Liver (tissue), 9 donors: ENCODE data around the gene RUNX1. TPM values are rescaled to one million over a fixed set of nuclear protein-coding genes. Genes with fewer than 3 reads are reported as not detected.

Source experiments
- DNase-seq: peaks from one replicate; pipeline ENCODE4 v3.0.0-alpha.2; 2017; ENCODE audit warnings: low spot score
- H3K27ac ChIP-seq, 2 donors: one replicate each; pipeline ENCODE4 v1.7.0; 2013; ENCODE audit warnings: inconsistent platforms in 2 of 2, low read length in 2 of 2, control low read depth in 1 of 2, low read depth in 1 of 2, mild to moderate bottlenecking in 1 of 2
- H3K27me3 ChIP-seq, 4 donors: one replicate each; pipeline versions ENCODE4 v1.6.1 to v1.7.0; 2013; ENCODE audit warnings: low read length in 3 of 4, inconsistent platforms in 1 of 4, mild to moderate bottlenecking in 1 of 4, moderate library complexity in 1 of 4; ENCODE audit not compliant: control insufficient read depth in 4 of 4, insufficient read depth in 4 of 4
- H3K36me3 ChIP-seq, 4 donors: one replicate each; pipeline versions ENCODE4 v1.6.1 to v1.7.0; 2013; ENCODE audit warnings: low read length in 3 of 4, mild to moderate bottlenecking in 3 of 4, low read depth in 1 of 4, moderate library complexity in 1 of 4; ENCODE audit not compliant: control insufficient read depth in 4 of 4, insufficient read depth in 3 of 4
- H3K4me1 ChIP-seq, 4 donors: one replicate each; pipeline versions ENCODE4 v1.6.1 to v1.7.0; 2013; ENCODE audit warnings: low read length in 3 of 4, mild to moderate bottlenecking in 3 of 4, moderate library complexity in 1 of 4; ENCODE audit not compliant: control insufficient read depth in 4 of 4, insufficient read depth in 4 of 4
- H3K4me3 ChIP-seq, 3 donors: one replicate each; pipeline versions ENCODE4 v1.6.1 to v1.7.0; 2013; ENCODE audit warnings: low read length in 3 of 3, control low read depth in 1 of 3, low read depth in 1 of 3, mild to moderate bottlenecking in 1 of 3
- H3K9ac ChIP-seq, 2 donors: one replicate each; pipeline ENCODE4 v1.7.0; 2013; ENCODE audit warnings: low read length in 2 of 2, mild to moderate bottlenecking in 2 of 2, moderate library complexity in 2 of 2, control low read depth in 1 of 2, low read depth in 1 of 2
- H3K9me3 ChIP-seq, 4 donors: one replicate each; pipeline versions ENCODE4 v1.6.1 to v1.7.0; 2013; ENCODE audit warnings: low read length in 3 of 4; ENCODE audit not compliant: control insufficient read depth in 4 of 4
- EGR1 ChIP-seq, 2 donors: IDR thresholded peaks; 2 replicates each; pipeline ENCODE4 v1.6.1; 2016 to 2018; ENCODE audit warnings: antibody characterized with exemption in 2 of 2, low read depth in 2 of 2
- FOXA1 ChIP-seq: IDR thresholded peaks from 2 replicates; pipeline ENCODE4 v1.6.1; 2016; ENCODE audit warnings: antibody characterized with exemption
- FOXA2 ChIP-seq: IDR thresholded peaks from 2 replicates; pipeline ENCODE4 v1.6.1; 2016; ENCODE audit warnings: antibody characterized with exemption
- GABPA ChIP-seq, 2 donors: IDR thresholded peaks in 1 of 2; conservative IDR thresholded peaks in 1 of 2; 2 replicates each; pipeline ENCODE4 v1.6.1; 2016; ENCODE audit warnings: antibody characterized with exemption in 2 of 2, mild to moderate bottlenecking in 1 of 2, moderate library complexity in 1 of 2
- HNF4A ChIP-seq, 2 donors: conservative IDR thresholded peaks; 2 replicates each; pipeline ENCODE4 v1.6.1; 2016; ENCODE audit warnings: antibody characterized with exemption in 2 of 2, mild to moderate bottlenecking in 2 of 2
- HNF4G ChIP-seq: IDR thresholded peaks from 2 replicates; pipeline ENCODE4 v1.6.1; 2016; ENCODE audit warnings: antibody characterized with exemption
- JUND ChIP-seq, 2 donors: IDR thresholded peaks; 2 replicates each; pipeline ENCODE4 v1.6.1; 2016; ENCODE audit warnings: antibody characterized with exemption in 2 of 2
- NR2F2 ChIP-seq: IDR thresholded peaks from 2 replicates; pipeline ENCODE4 v1.6.1; 2016; ENCODE audit warnings: antibody characterized with exemption
- RAD21 ChIP-seq, 2 donors: IDR thresholded peaks; 2 replicates each; pipeline ENCODE4 v1.6.1; 2016; ENCODE audit warnings: antibody characterized with exemption in 2 of 2, mild to moderate bottlenecking in 2 of 2
- RXRA ChIP-seq, 2 donors: IDR thresholded peaks; 2 replicates each; pipeline ENCODE4 v1.6.1; 2017 to 2018; ENCODE audit warnings: antibody characterized with exemption in 2 of 2, mild to moderate bottlenecking in 1 of 2
- TAF1 ChIP-seq: conservative IDR thresholded peaks from 2 replicates; pipeline ENCODE4 v1.6.1; 2016; ENCODE audit warnings: antibody characterized with exemption, mild to moderate bottlenecking
- YY1 ChIP-seq: IDR thresholded peaks from 2 replicates; pipeline ENCODE4 v1.6.1; 2016; ENCODE audit warnings: antibody characterized with exemption, mild to moderate bottlenecking
- WGBS: extraction: QIAGEN DNeasy Blood & Tissue Kit; methylation state at CpG from one replicate; pipeline ENCODE4 v1.1.7; 2013; 5-methylcytosine and 5-hydroxymethylcytosine counted together
- polyA plus RNA-seq, 2 donors: library from polyadenylated mRNA; stranded (reverse) in 1 of 2; unstranded in 1 of 2; fragments of 200-250 nt in 1 of 2; fragments of >200 nt in 1 of 2; fragmentation: Nextera tagmentation in 1 of 2; extraction: Ambion mirVana in 1 of 2; gene quantifications; one replicate each; pipeline versions ENCODE4 v1.2.1 to v1.2.3, GENCODE V29; 2013 to 2015
- total RNA-seq, 2 donors: library from RNA; depleted of rRNA; stranded (reverse); fragments of >200 nt; gene quantifications; one replicate each; pipeline ENCODE4 v1.2.3, GENCODE V29; 2014
- TF ChIP-seq, protein P1 (sequence below): IDR thresholded peaks from 2 replicates; pipeline ENCODE4 v1.6.1; 2016; ENCODE audit warnings: antibody characterized with exemption
- TF ChIP-seq, protein P2 (sequence below): IDR thresholded peaks from 2 replicates; pipeline ENCODE4 v1.6.1; 2016; ENCODE audit warnings: antibody characterized with exemption, mild to moderate bottlenecking
- TF ChIP-seq, protein P3 (sequence below): fragments of 150-350 bp; IDR thresholded peaks from 2 replicates; pipeline ENCODE4 v1.5.1; 2017; ENCODE audit warnings: improper control_type of control experiment, low read depth, low read length; ENCODE audit not compliant: missing input control
- TF ChIP-seq, protein P4 (sequence below): IDR thresholded peaks from 2 replicates; pipeline ENCODE4 v1.6.1; 2016; ENCODE audit warnings: antibody characterized with exemption
- TF ChIP-seq, protein P5 (sequence below): IDR thresholded peaks from 2 replicates; pipeline ENCODE4 v1.6.1; 2016; ENCODE audit warnings: antibody characterized with exemption
- donor health status: healthy.
- donor health status: healthy.
- donor health status: healthy.
- donor health status: healthy.
- donor health status: healthy.

The RUNX1 gene
- total and polyA plus RNA-seq, 4 donors: 0.98 to 7.2 (median 3.1) TPM

DNA sequence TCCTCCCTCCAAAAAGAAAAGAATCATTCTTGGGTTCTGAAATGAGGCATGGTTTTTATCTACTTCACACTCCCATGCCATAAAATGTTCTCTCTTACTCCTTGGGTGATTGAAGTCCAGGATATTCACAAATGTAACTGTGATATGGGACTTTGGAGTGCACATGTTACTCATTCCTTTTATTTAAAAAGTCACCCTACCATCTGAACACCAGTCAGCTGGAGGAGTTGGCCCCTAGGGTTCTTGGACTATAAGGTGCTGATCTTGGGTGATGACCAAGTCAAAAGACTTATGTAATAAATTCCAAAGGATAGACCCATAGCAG, 251.9 kb downstream of the RUNX1 start:
- Histone ChIP-seq H3K4me3 (no peak overlapping the region), H3K9ac (no peak overlapping the region), H3K27me3 (no peaks in the 10 kb centered on the region), H3K9me3 (no peaks in the 10 kb centered on the region), H3K4me1 (peaks cover 11 to 44% (median 37%) of the 10 kb centered on the region in 4 donors), H3K27ac (no peak overlapping the region), H3K36me3 (peaks cover 0 to 3% (median 0%) of the 10 kb centered on the region in 4 donors)
- DNase-seq: no peak
- TF ChIP-seq, protein P1, sequence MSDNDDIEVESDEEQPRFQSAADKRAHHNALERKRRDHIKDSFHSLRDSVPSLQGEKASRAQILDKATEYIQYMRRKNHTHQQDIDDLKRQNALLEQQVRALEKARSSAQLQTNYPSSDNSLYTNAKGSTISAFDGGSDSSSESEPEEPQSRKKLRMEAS: no peak
- TF ChIP-seq RXRA (IDR thresholded peaks at IDR 0.05): no peak
- no peak for TF ChIP-seq EGR1 (IDR thresholded peaks at IDR 0.05; ENCODE audit: low read depth in 2 of 2)
- no peak for TF ChIP-seq FOXA1
- TF ChIP-seq, protein P2, sequence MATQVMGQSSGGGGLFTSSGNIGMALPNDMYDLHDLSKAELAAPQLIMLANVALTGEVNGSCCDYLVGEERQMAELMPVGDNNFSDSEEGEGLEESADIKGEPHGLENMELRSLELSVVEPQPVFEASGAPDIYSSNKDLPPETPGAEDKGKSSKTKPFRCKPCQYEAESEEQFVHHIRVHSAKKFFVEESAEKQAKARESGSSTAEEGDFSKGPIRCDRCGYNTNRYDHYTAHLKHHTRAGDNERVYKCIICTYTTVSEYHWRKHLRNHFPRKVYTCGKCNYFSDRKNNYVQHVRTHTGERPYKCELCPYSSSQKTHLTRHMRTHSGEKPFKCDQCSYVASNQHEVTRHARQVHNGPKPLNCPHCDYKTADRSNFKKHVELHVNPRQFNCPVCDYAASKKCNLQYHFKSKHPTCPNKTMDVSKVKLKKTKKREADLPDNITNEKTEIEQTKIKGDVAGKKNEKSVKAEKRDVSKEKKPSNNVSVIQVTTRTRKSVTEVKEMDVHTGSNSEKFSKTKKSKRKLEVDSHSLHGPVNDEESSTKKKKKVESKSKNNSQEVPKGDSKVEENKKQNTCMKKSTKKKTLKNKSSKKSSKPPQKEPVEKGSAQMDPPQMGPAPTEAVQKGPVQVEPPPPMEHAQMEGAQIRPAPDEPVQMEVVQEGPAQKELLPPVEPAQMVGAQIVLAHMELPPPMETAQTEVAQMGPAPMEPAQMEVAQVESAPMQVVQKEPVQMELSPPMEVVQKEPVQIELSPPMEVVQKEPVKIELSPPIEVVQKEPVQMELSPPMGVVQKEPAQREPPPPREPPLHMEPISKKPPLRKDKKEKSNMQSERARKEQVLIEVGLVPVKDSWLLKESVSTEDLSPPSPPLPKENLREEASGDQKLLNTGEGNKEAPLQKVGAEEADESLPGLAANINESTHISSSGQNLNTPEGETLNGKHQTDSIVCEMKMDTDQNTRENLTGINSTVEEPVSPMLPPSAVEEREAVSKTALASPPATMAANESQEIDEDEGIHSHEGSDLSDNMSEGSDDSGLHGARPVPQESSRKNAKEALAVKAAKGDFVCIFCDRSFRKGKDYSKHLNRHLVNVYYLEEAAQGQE: no peak
- TF ChIP-seq, protein P3, sequence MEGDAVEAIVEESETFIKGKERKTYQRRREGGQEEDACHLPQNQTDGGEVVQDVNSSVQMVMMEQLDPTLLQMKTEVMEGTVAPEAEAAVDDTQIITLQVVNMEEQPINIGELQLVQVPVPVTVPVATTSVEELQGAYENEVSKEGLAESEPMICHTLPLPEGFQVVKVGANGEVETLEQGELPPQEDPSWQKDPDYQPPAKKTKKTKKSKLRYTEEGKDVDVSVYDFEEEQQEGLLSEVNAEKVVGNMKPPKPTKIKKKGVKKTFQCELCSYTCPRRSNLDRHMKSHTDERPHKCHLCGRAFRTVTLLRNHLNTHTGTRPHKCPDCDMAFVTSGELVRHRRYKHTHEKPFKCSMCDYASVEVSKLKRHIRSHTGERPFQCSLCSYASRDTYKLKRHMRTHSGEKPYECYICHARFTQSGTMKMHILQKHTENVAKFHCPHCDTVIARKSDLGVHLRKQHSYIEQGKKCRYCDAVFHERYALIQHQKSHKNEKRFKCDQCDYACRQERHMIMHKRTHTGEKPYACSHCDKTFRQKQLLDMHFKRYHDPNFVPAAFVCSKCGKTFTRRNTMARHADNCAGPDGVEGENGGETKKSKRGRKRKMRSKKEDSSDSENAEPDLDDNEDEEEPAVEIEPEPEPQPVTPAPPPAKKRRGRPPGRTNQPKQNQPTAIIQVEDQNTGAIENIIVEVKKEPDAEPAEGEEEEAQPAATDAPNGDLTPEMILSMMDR: no peak
- no peak for TF ChIP-seq YY1
- TF ChIP-seq FOXA2: no peak
- TF ChIP-seq HNF4G: no peak
- no peak for TF ChIP-seq HNF4A (conservative IDR thresholded peaks at IDR 0.05)
- TF ChIP-seq NR2F2: no peak
- no peak for TF ChIP-seq GABPA (IDR thresholded peaks at IDR 0.05 in 1 of 2, conservative IDR thresholded peaks at IDR 0.05 in 1 of 2)

DNA sequence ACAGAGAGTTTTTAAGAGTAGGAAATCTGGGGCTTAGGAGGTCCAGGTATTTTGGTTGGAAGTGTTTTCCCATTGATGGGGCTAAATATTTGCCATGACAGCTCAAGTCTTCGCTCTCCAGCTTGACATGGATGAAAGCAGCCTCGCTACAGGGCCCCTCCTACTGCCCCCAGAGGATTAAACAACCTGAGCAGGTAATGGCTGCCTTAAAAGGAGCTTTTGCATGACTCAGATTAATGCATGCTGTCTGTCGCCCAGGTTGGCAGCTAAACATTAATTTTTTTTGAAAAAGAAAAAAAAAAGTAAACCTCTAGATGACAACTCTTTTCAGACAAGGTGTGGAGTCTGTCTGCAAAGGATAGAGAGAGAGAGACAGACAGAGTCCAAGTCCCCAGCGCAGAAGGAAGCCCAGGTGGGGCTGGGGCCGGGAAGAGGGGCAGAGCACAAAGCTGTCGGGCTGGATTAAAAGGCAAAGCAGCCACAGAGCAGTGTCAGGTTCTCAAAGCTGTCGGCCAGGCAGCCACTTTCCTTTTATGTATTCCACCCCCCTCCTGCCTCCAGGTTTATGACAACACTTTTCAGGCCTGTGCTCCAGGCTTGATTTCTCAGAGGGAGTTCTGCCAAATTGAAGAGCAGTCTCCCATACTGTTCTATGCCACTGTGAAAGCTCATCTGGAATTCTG, 252.4 kb downstream of the RUNX1 start:
- Histone ChIP-seq H3K27ac (peak overlapping the region; percentile 85 to 92), H3K36me3 (peaks cover 0 to 3% (median 0%) of the 10 kb centered on the region in 4 donors), H3K4me3 (no peak overlapping the region), H3K27me3 (no peaks in the 10 kb centered on the region), H3K9ac (no peak overlapping the region), H3K4me1 (peaks cover 11 to 44% (median 37%) of the 10 kb centered on the region in 4 donors), H3K9me3 (no peaks in the 10 kb centered on the region)
- 80% methylated on average over 7 of the region's 7 CpGs for WGBS
- DNase-seq: no peak
- no peak for TF ChIP-seq FOXA1
- TF ChIP-seq GABPA (IDR thresholded peaks at IDR 0.05 in 1 of 2, conservative IDR thresholded peaks at IDR 0.05 in 1 of 2): no peak
- TF ChIP-seq NR2F2: no peak
- TF ChIP-seq RXRA (IDR thresholded peaks at IDR 0.05): no peak
- TF ChIP-seq, protein P4, sequence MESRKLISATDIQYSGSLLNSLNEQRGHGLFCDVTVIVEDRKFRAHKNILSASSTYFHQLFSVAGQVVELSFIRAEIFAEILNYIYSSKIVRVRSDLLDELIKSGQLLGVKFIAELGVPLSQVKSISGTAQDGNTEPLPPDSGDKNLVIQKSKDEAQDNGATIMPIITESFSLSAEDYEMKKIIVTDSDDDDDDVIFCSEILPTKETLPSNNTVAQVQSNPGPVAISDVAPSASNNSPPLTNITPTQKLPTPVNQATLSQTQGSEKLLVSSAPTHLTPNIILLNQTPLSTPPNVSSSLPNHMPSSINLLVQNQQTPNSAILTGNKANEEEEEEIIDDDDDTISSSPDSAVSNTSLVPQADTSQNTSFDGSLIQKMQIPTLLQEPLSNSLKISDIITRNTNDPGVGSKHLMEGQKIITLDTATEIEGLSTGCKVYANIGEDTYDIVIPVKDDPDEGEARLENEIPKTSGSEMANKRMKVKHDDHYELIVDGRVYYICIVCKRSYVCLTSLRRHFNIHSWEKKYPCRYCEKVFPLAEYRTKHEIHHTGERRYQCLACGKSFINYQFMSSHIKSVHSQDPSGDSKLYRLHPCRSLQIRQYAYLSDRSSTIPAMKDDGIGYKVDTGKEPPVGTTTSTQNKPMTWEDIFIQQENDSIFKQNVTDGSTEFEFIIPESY: no peak
- TF ChIP-seq, protein P2: no peak
- no peak for TF ChIP-seq FOXA2
- TF ChIP-seq EGR1 (IDR thresholded peaks at IDR 0.05; ENCODE audit: low read depth in 2 of 2): no peak
- no peak for TF ChIP-seq HNF4G
- TF ChIP-seq, protein P5, sequence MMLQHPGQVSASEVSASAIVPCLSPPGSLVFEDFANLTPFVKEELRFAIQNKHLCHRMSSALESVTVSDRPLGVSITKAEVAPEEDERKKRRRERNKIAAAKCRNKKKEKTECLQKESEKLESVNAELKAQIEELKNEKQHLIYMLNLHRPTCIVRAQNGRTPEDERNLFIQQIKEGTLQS: no peak
- TF ChIP-seq, protein P1: no peak
- TF ChIP-seq JUND (IDR thresholded peaks at IDR 0.05): no peak
- no peak for TF ChIP-seq RAD21 (IDR thresholded peaks at IDR 0.05)
- TF ChIP-seq HNF4A (conservative IDR thresholded peaks at IDR 0.05): no peak
- TF ChIP-seq YY1: no peak
- TF ChIP-seq TAF1: no peak
